GM21360 (cell line): Measurements from ENCODE around the gene CTLA4.
A peak's percentile ranks its signal among the peaks of the same experiment; 100 is the strongest.

Experiments used
- ATAC-seq: cut with Tn5 transposase; IDR thresholded peaks from one replicate; pipeline ENCODE4 v1.9.1; 2021; ENCODE audit warnings: mild to moderate bottlenecking, moderate library complexity; ENCODE audit not compliant: unreplicated experiment

Gene CTLA4

GRCh38 chr2:203867561-203868200, at the start of gene CTLA4:
Gene CTLA4, plus strand, starts transcription at chr2:203867771. Its CDS starts 172 bp downstream, at chr2:203867943.
- no peak for ATAC-seq

- no peak for ATAC-seq
Measured at GRCh38 chr2:203818656-203819055, 48.9 kb upstream of the CTLA4 start.

GRCh38 chr2:203819434-203820133, 48.0 kb upstream of the CTLA4 start:
- ATAC-seq = no peak

GRCh38 chr2:203820969-203821368, 46.6 kb upstream of the CTLA4 start:
- peak; percentile 92 for ATAC-seq

- no peak for ATAC-seq
Measured at GRCh38 chr2:203822240-203822639, 45.3 kb upstream of the CTLA4 start.

GRCh38 chr2:203823173-203823572, 44.4 kb upstream of the CTLA4 start:
- ATAC-seq = no peak

GRCh38 chr2:203824057-203824456, 43.5 kb upstream of the CTLA4 start:
- ATAC-seq = no peak

- no peak for ATAC-seq
Measured at GRCh38 chr2:203824603-203825002, 43.0 kb upstream of the CTLA4 start.

GRCh38 chr2:203826704-203827103, 40.9 kb upstream of the CTLA4 start:
- ATAC-seq = no peak

GRCh38 chr2:203830304-203831055, 37.1 kb upstream of the CTLA4 start:
- ATAC-seq = no peak

- no peak for ATAC-seq
Measured at GRCh38 chr2:203835420-203835819, 32.2 kb upstream of the CTLA4 start.

- no peak for ATAC-seq
Measured at GRCh38 chr2:203835892-203836800, 31.4 kb upstream of the CTLA4 start.

- no peak for ATAC-seq
Measured at GRCh38 chr2:203840655-203841205, 26.8 kb upstream of the CTLA4 start.

- ATAC-seq = no peak
Measured at GRCh38 chr2:203841654-203842053, 25.9 kb upstream of the CTLA4 start.

- ATAC-seq = no peak
Measured at GRCh38 chr2:203842373-203842772, 25.2 kb upstream of the CTLA4 start.

GRCh38 chr2:203846490-203847105, 21.0 kb upstream of the CTLA4 start:
- no peak for ATAC-seq

GRCh38 chr2:203849010-203849409, 18.6 kb upstream of the CTLA4 start:
- ATAC-seq = no peak

GRCh38 chr2:203852760-203853159, 14.8 kb upstream of the CTLA4 start:
- no peak for ATAC-seq

GRCh38 chr2:203853271-203853670, 14.3 kb upstream of the CTLA4 start:
- ATAC-seq = no peak

- ATAC-seq = no peak
Measured at GRCh38 chr2:203853722-203854121, 13.8 kb upstream of the CTLA4 start.
